HUES64 (cell line): ENCODE measurements around the gene OSR1. TPM values are rescaled to one million over a fixed set of nuclear protein-coding genes. Genes with fewer than 3 reads are reported as not detected.
A peak's percentile ranks its signal among the peaks of the same experiment; 100 is the strongest.
"Not testable (repeated sequence)": the region's sequence is repeated elsewhere in the genome, so short reads cannot be mapped to it uniquely, and the experiment has no call there.

ENCODE experiments used
- H3K27ac ChIP-seq: 2 replicates; pipeline ENCODE4 v1.7.0; 2013; ENCODE audit warnings: low read depth, low read length, inconsistent platforms
- H3K27me3 ChIP-seq: 2 replicates; pipeline ENCODE4 v1.6.1; 2013; ENCODE audit warnings: mild to moderate bottlenecking, low read length; ENCODE audit not compliant: insufficient read depth
- H3K36me3 ChIP-seq: 2 replicates; pipeline ENCODE4 v1.6.1; 2013; ENCODE audit warnings: mild to moderate bottlenecking, low read length; ENCODE audit not compliant: insufficient read depth
- H3K4me1 ChIP-seq: 2 replicates; pipeline ENCODE4 v1.6.1; 2013; ENCODE audit warnings: mild to moderate bottlenecking, low read length, moderate library complexity; ENCODE audit not compliant: insufficient read depth
- H3K4me3 ChIP-seq: 2 replicates; pipeline ENCODE4 v1.5.1; 2013; ENCODE audit warnings: mild to moderate bottlenecking, low read length, moderate library complexity
- H3K9ac ChIP-seq: 2 replicates; pipeline ENCODE4 v1.6.1; 2013; ENCODE audit warnings: mild to moderate bottlenecking, low read depth, low read length
- H3K9me3 ChIP-seq: 2 replicates; pipeline ENCODE4 v1.6.1; 2013; ENCODE audit warnings: low read depth, low read length; ENCODE audit not compliant: insufficient read depth
- WGBS: fragments of 150-250, 120-280 bp; methylation state at CpG from one replicate; pipeline ENCODE4 v1.1.7; 2013; ENCODE audit warnings: missing lambda C conversion rate; 5-methylcytosine and 5-hydroxymethylcytosine counted together
- polyA plus RNA-seq, 2 experiments: library from polyadenylated mRNA; stranded (reverse); fragments of 50-300 nt; gene quantifications; one replicate each; pipeline ENCODE4 v1.2.3, GENCODE V29; 2013

The OSR1 gene
- not detected for polyA plus RNA-seq (2013, experiment 1 of 2)
- 0.19 TPM for polyA plus RNA-seq (2013, experiment 2 of 2)

GRCh38 chr2:19358242-19359020 is at the start of gene OSR1:
TSS of gene OSR1 (minus strand) at chr2:19358623. CDS start at chr2:19353805, 4,818 bp downstream.
- under 1% methylated on average over 50 of the region's 51 CpGs for WGBS
- H3K27me3 ChIP-seq = peaks cover 99% of the 10 kb centered on the region
- no peaks in the 10 kb centered on the region for H3K9me3 ChIP-seq
- H3K27ac ChIP-seq = no peak within 1 kb of the TSS
- no peak within 1 kb of the TSS for H3K9ac ChIP-seq
- H3K4me1 ChIP-seq = peaks cover 4% of the 10 kb centered on the region; the same call in 1 of the 2 replicates
- H3K4me3 ChIP-seq = peak within 1 kb of the TSS; percentile 60
- no peaks in the 10 kb centered on the region for H3K36me3 ChIP-seq

GRCh38 chr2:19403785-19404184 is 45.4 kb upstream of the OSR1 start:
- Histone ChIP-seq H3K4me3 (no peak overlapping the region), H3K27me3 (no peaks in the 10 kb centered on the region), H3K9ac (no peak overlapping the region), H3K27ac (no peak overlapping the region), H3K36me3 (no peaks in the 10 kb centered on the region), H3K9me3 (no peaks in the 10 kb centered on the region), H3K4me1 (no peaks in the 10 kb centered on the region)
- 90% methylated on average over 4 of the region's 4 CpGs for WGBS

GRCh38 chr2:19392191-19392590 is 33.8 kb upstream of the OSR1 start:
- Histone ChIP-seq H3K9ac (no peak overlapping the region), H3K9me3 (peaks cover 3% of the 10 kb centered on the region; the same call in 1 of the 2 replicates), H3K27ac (no peak overlapping the region), H3K4me3 (no peak overlapping the region), H3K4me1 (no peaks in the 10 kb centered on the region), H3K27me3 (no peaks in the 10 kb centered on the region), H3K36me3 (no peaks in the 10 kb centered on the region)
- 90% methylated on average over 4 of the region's 4 CpGs for WGBS

GRCh38 chr2:19389469-19389868 is 31.0 kb upstream of the OSR1 start:
- not testable (repeated sequence) for H3K27ac ChIP-seq, H3K9me3 ChIP-seq, H3K9ac ChIP-seq, H3K4me3 ChIP-seq, H3K4me1 ChIP-seq, H3K36me3 ChIP-seq, H3K27me3 ChIP-seq
- WGBS = 90% methylated on average over 7 of the region's 7 CpGs

- no peak overlapping the region for H3K27ac ChIP-seq
- no peaks in the 10 kb centered on the region for H3K4me1 ChIP-seq
- H3K36me3 ChIP-seq = no peaks in the 10 kb centered on the region
- no peak overlapping the region for H3K9ac ChIP-seq
- H3K4me3 ChIP-seq = no peak overlapping the region
- H3K9me3 ChIP-seq = no peaks in the 10 kb centered on the region
- H3K27me3 ChIP-seq = no peaks in the 10 kb centered on the region
Observed at GRCh38 chr2:19380532-19380931, 22.1 kb upstream of the OSR1 start.

GRCh38 chr2:19378939-19379338 is 20.5 kb upstream of the OSR1 start:
- Histone ChIP-seq H3K4me1 (no peaks in the 10 kb centered on the region), H3K9ac (no peak overlapping the region), H3K4me3 (no peak overlapping the region), H3K9me3 (no peaks in the 10 kb centered on the region), H3K27me3 (no peaks in the 10 kb centered on the region), H3K36me3 (no peaks in the 10 kb centered on the region), H3K27ac (no peak overlapping the region)
- WGBS = 97% methylated on average over 2 of the region's 2 CpGs

- Histone ChIP-seq H3K27me3 (no peaks in the 10 kb centered on the region), H3K9ac (no peak overlapping the region), H3K9me3 (no peaks in the 10 kb centered on the region), H3K4me3 (no peak overlapping the region), H3K4me1 (no peaks in the 10 kb centered on the region), H3K36me3 (no peaks in the 10 kb centered on the region), H3K27ac (no peak overlapping the region)
- whole genome bisulfite sequencing = 91% methylated on average over 3 of the region's 3 CpGs
Observed at GRCh38 chr2:19377717-19378116, 19.3 kb upstream of the OSR1 start.

- Histone ChIP-seq H3K9ac (no peak overlapping the region), H3K4me3 (no peak overlapping the region), H3K27me3 (0 out of 2 replicates have a peak, but pooled peaks cover 11% of the 10 kb centered on the region), H3K36me3 (no peaks in the 10 kb centered on the region), H3K9me3 (no peaks in the 10 kb centered on the region), H3K27ac (no peak overlapping the region), H3K4me1 (no peaks in the 10 kb centered on the region)
- 86% methylated on average over 2 of the region's 2 CpGs for WGBS
Observed at GRCh38 chr2:19373352-19373751, 14.9 kb upstream of the OSR1 start.

- H3K36me3 ChIP-seq = no peaks in the 10 kb centered on the region
- WGBS = 96% methylated on average over 4 of the region's 4 CpGs
- H3K27me3 ChIP-seq = peaks cover 23% of the 10 kb centered on the region
- H3K27ac ChIP-seq = no peak overlapping the region
- H3K9ac ChIP-seq = no peak overlapping the region
- no peaks in the 10 kb centered on the region for H3K4me1 ChIP-seq
- no peak overlapping the region for H3K4me3 ChIP-seq
- no peaks in the 10 kb centered on the region for H3K9me3 ChIP-seq
Observed at GRCh38 chr2:19371996-19372582, 13.7 kb upstream of the OSR1 start.

GRCh38 chr2:19369341-19369955 is 11.0 kb upstream of the OSR1 start:
- Histone ChIP-seq H3K27me3 (peaks cover 50% of the 10 kb centered on the region), H3K36me3 (no peaks in the 10 kb centered on the region), H3K27ac (no peak overlapping the region), H3K4me1 (no peaks in the 10 kb centered on the region), H3K9ac (no peak overlapping the region), H3K4me3 (no peak overlapping the region), H3K9me3 (no peaks in the 10 kb centered on the region)
- 80% methylated on average over 2 of the region's 2 CpGs for WGBS

GRCh38 chr2:19368760-19369159 is 10.3 kb upstream of the OSR1 start:
- WGBS = 85% methylated on average over 4 of the region's 4 CpGs
- no peak overlapping the region for H3K27ac ChIP-seq
- no peaks in the 10 kb centered on the region for H3K36me3 ChIP-seq
- no peaks in the 10 kb centered on the region for H3K4me1 ChIP-seq
- no peaks in the 10 kb centered on the region for H3K9me3 ChIP-seq
- no peak overlapping the region for H3K4me3 ChIP-seq
- H3K9ac ChIP-seq = no peak overlapping the region
- peaks cover 57% of the 10 kb centered on the region for H3K27me3 ChIP-seq
